Astrocyte (in vitro differentiated cells and primary cell): Measurements from ENCODE around the gene APPL1.

Source experiments
- EZH2 ChIP-seq: IDR thresholded peaks from 2 replicates; pipeline ENCODE4 v1.6.1; 2012; ENCODE audit warnings: mild to moderate bottlenecking, low read length, inconsistent platforms; ENCODE audit not compliant: insufficient read depth
- TF ChIP-seq, protein P1 (sequence below): IDR thresholded peaks from 2 replicates; pipeline ENCODE4 v1.5.1; 2011; ENCODE audit warnings: low read depth, mild to moderate bottlenecking, inconsistent platforms, low read length, moderate library complexity; ENCODE audit not compliant: insufficient read depth

- TF ChIP-seq, protein P1, sequence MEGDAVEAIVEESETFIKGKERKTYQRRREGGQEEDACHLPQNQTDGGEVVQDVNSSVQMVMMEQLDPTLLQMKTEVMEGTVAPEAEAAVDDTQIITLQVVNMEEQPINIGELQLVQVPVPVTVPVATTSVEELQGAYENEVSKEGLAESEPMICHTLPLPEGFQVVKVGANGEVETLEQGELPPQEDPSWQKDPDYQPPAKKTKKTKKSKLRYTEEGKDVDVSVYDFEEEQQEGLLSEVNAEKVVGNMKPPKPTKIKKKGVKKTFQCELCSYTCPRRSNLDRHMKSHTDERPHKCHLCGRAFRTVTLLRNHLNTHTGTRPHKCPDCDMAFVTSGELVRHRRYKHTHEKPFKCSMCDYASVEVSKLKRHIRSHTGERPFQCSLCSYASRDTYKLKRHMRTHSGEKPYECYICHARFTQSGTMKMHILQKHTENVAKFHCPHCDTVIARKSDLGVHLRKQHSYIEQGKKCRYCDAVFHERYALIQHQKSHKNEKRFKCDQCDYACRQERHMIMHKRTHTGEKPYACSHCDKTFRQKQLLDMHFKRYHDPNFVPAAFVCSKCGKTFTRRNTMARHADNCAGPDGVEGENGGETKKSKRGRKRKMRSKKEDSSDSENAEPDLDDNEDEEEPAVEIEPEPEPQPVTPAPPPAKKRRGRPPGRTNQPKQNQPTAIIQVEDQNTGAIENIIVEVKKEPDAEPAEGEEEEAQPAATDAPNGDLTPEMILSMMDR, result no peak
- no peak for TF ChIP-seq EZH2
Observed at GRCh38 chr3:57275393-57275792, 47.9 kb downstream of the APPL1 start.
